GM12875 (cell line): Measurements from ENCODE around the gene LDB2.

Experiments
- H3K4me3 ChIP-seq: one replicate; pipeline ENCODE4 v1.5.1; 2011; ENCODE audit warnings: low read depth, low read length, control low read depth
- CTCF ChIP-seq: IDR thresholded peaks from 2 replicates; pipeline ENCODE4 v1.5.1; 2011; ENCODE audit warnings: low read depth, mild to moderate bottlenecking, control low read depth, inconsistent platforms, low read length, moderate library complexity, borderline replicate concordance; ENCODE audit not compliant: insufficient read depth

Gene LDB2

GRCh38 chr4:16844816-16845586 lies 53.4 kb downstream of the LDB2 start:
- H3K4me3 ChIP-seq = no peak overlapping the region
- TF ChIP-seq CTCF = no peak

GRCh38 chr4:16843831-16844508 lies 54.5 kb downstream of the LDB2 start:
- no peak overlapping the region for H3K4me3 ChIP-seq
- no peak for TF ChIP-seq CTCF

GRCh38 chr4:16838226-16838875 lies 60.1 kb downstream of the LDB2 start:
- TF ChIP-seq CTCF = no peak
- no peak overlapping the region for H3K4me3 ChIP-seq

GRCh38 chr4:16837475-16837874 lies 61.0 kb downstream of the LDB2 start:
- TF ChIP-seq CTCF = no peak

GRCh38 chr4:16836324-16836723 lies 62.1 kb downstream of the LDB2 start:
- H3K4me3 ChIP-seq = no peak overlapping the region
- TF ChIP-seq CTCF = no peak

More at GRCh38 chr4:16837475-16837874, 61.0 kb downstream of the LDB2 start:
- H3K4me3 ChIP-seq = no peak overlapping the region

GRCh38 chr4:16835597-16836247 lies 62.7 kb downstream of the LDB2 start:
- H3K4me3 ChIP-seq = no peak overlapping the region
- no peak for TF ChIP-seq CTCF
